GM19468 (cell line): ENCODE data around the gene PXK.
"Not testable (repeated sequence)": the region's sequence is repeated elsewhere in the genome, so short reads cannot be mapped to it uniquely, and the experiment has no call there.

Source experiments
- ATAC-seq: cut with Tn5 transposase; IDR thresholded peaks from one replicate; pipeline ENCODE4 v1.9.1; 2021; ENCODE audit warnings: mild to moderate bottlenecking, moderate library complexity, moderate number of reproducible peaks; ENCODE audit not compliant: unreplicated experiment; ENCODE audit errors: extremely low read depth

Gene PXK

GRCh38 chr3:58322793-58323192 lies 9.9 kb upstream of the PXK start:
- no peak for ATAC-seq

DNA sequence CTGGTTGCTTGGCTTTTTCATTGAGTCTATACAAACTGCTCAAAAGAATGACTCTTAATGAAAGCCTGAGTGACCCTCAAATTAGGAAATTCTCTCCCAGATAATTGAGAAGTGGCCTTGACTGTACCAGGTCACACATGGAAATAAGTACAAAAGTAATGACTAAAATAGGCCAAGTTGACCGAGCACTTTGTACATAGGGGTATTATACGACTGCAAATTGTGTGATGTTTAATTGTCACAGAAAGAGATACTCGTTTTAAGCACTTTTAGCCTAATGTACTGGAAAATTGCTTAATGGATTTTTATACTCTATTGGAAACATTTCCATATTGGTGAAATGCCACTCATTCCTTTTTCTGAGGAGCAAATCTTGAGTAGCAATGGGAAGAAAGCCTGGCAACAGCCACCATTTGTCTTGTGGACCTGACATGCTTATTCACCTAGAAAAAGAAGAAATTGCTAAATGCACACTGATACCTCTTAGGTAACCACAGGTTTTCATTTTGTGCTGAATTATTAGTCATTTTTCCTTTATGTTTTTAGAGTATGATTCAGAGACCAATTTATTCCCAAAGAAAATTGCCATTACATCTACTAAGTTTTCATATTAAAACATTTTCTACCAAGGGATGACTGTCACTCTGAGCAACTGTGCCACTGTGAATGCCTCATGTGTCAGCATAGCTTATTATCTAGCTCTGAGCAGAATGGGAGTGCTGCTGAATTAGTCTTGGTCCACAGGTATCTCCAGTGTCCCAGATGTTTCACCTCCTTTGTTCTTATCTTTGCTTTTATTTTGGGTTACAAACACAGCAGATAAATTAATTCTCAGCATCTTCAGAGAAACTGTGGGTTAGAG lies 8.9 kb upstream of the PXK start:
- ATAC-seq: no peak

GRCh38 chr3:58324391-58325390 lies 8.0 kb upstream of the PXK start:
- no peak for ATAC-seq

DNA sequence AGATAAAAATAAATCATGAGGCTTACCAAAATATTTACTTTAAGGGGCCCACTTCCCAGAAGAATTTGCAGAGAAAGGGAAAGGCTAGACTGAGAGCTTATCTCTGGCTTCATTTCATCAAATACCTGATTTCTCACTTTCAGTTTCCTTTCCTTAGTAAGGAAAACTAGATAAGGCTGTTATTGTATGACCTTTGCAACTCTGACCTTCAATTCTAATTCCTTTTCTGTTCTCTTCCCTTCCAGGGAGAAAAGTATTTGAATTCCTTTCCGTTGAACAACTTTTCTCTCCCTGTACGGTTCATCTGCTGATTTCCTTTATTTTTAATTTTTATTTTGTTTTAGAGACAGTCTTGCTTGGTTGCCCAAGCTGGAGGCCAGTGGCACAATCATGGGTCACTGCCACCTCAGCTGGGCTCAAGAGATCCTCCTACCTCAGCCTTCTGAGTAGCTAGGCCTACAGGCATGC lies 7.1 kb upstream of the PXK start:
- no peak for ATAC-seq

DNA sequence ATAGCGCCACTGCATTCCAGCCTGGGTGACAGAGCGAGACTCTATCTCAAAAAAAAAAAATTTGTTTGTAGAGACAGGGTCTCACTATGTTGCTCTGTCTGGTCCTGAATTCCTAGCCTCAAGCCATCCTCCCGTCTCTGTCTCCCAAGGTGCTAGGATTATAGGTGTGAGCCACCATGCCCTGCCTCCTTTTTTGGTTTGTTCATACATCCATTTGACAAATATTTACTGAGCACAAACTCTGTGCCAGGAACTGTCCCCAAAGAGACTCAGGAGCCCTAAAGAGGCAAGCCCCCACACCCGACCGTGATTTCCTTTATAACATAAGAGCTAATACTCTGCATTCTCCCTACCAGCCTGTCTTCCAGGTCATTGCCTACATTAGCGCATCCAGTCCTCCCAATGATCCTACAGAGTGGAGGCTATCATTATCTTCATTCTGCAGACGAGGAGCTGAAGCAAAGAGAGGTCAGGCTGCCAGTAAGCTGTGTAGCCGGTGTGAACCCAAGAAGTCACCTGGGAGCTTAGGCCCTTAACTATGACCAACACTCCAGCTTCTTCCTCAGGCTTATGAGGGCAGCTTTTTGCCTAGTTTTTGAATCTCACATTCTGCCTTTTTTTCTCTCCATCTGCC lies 6.3 kb upstream of the PXK start:
- no peak for ATAC-seq

DNA sequence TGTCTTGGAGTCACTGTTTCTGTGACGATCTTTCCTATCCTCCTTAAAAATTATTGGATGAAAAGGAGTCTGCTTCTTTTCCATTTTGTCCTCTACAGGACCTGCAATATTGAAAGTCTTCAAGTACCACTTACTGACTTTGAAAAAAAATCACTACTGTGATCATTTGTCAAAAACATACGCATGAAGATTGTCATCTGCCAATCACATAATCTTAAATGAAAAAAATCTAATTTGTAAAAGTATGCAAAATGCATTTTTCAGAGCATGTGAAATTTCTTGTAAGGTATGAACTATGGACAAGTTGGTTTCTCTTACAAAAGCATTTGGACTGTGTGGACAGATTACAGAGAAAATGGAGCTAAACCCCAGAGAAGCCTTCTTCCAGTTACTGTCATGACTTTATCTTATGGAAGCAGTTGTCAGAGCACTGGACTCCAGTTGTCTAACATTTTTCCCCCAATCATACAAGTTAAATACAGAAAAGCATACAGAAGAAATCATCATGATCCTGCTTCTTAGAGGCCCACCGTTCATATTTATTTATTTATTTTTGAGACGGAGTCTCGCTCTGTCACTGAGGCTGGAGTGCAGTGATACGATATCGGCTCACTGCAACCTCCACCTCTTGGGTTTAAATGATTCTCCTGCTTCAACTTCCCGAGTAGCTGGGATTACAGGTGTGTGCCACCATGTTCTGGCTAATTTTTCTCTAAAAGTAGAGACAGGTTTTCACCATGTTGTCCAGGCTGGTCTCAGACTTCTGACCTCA lies 3.4 kb upstream of the PXK start:
- ATAC-seq: no peak

DNA sequence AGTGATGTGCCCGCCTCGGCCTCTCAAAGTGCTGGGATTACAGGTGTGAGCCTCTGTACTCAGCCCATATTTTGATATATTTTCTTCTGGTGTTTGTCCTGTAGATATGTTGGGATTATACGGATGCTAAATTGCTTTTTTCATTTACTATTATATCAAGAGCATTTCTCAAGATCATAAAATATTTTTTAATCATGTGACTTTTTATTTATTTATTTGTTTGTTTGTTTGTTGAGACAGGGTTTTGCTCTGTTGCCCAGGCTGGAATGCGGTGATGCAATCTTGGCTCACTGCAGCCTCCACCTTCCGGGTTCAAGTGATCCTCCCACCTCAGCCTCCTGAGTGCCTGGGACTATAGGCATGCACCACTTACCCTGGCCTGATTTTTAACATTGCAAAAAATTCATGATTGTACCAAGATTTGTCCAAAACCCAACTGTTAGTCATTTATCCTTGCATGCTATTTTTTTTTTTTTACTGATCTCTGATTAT lies 2.7 kb upstream of the PXK start:
- no peak for ATAC-seq

- no peak for ATAC-seq
Observed at GRCh38 chr3:58331593-58332152, 1.0 kb upstream of the PXK start.

GRCh38 chr3:58333206-58334012 lies 717 bp downstream of the PXK start:
- peak; percentile 4 for ATAC-seq

- no peak for ATAC-seq
Observed at GRCh38 chr3:58334013-58334321, 1.3 kb downstream of the PXK start.

GRCh38 chr3:58334506-58334884 lies 1.8 kb downstream of the PXK start:
- ATAC-seq: no peak

GRCh38 chr3:58335652-58335947 lies 2.9 kb downstream of the PXK start:
- no peak for ATAC-seq

GRCh38 chr3:58336135-58336882 lies 3.6 kb downstream of the PXK start:
- no peak for ATAC-seq

DNA sequence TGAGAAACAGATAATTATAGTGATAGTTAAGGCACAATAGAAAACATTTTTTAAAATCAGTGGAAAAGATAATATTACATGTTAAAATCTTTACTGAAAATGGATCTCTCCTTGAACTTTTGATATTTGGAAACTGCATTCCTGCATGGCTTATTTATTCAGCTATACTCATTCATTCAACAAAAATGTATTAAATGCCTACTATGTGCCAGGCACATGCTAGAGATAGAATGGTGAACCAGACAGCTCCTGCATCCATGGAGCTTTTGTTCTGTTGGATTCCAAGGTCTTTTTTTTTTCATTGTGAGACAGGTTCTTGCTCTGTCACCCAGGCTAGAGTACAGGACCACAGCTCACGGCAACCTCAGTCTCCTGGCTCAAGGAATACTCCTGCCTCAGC lies 4.5 kb downstream of the PXK start:
- no peak for ATAC-seq

GRCh38 chr3:58339146-58339545 lies 6.5 kb downstream of the PXK start:
- ATAC-seq: not testable (repeated sequence)

GRCh38 chr3:58340594-58341244 lies 8.0 kb downstream of the PXK start:
- no peak for ATAC-seq

GRCh38 chr3:58341376-58341775 lies 8.7 kb downstream of the PXK start:
- no peak for ATAC-seq

DNA sequence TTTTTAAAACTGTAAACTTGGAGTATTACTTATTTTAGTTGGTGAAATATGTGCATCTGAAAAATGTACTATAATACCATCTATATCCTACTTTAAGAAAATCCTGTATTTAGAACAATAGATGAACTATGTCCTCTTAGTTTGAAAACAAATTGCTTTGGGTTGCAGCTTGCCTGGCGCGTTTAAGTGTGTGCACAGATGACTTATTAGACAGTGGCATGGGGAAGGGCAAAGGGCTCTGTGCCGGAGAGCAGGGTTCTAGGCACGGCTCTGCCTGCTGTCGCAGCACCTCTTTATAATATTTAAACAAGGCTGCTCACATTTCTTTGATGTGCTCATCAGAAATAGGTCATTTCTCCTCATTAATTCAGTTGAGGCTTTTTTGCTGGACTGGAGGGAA lies 10.0 kb downstream of the PXK start:
- ATAC-seq: no peak
